OCI-LY1 (cell line): ENCODE data around the gene COL15A1.

Experiments used
- H2AFZ ChIP-seq: fragments of 200-600 bp; sonication (generic), shearing (Covaris generic); 2 replicates; pipeline ENCODE4 v1.6.0; 2014; ENCODE audit warnings: antibody characterized with exemption, mild to moderate bottlenecking, low read length
- H3F3A ChIP-seq: fragments of 200-600 bp; sonication (generic), shearing (Covaris generic); 2 replicates; pipeline ENCODE4 v1.6.0; 2014; ENCODE audit warnings: mild to moderate bottlenecking, antibody characterized with exemption, low read length, moderate library complexity; ENCODE audit not compliant: insufficient read depth
- H3K27ac ChIP-seq: fragments of 200-600 bp; sonication (generic); 2 replicates; pipeline ENCODE4 v1.5.1; 2014; ENCODE audit warnings: low read length, mixed run types, mild to moderate bottlenecking, low read depth; ENCODE audit not compliant: poor library complexity, severe bottlenecking
- H3K27me3 ChIP-seq: fragments of 200-600 bp; sonication (generic); 2 replicates; pipeline ENCODE4 v1.6.0; 2014; ENCODE audit warnings: antibody characterized with exemption, mild to moderate bottlenecking, low read length, moderate library complexity; ENCODE audit not compliant: insufficient read depth
- H3K36me3 ChIP-seq: fragments of 200-600 bp; sonication (generic); 2 replicates; pipeline ENCODE4 v1.6.1; 2014; ENCODE audit warnings: mild to moderate bottlenecking, antibody characterized with exemption, low read length, moderate library complexity, mixed read lengths; ENCODE audit not compliant: insufficient read depth
- H3K4me1 ChIP-seq: fragments of 200-600 bp; sonication (generic); 2 replicates; pipeline ENCODE4 v1.5.1; 2014; ENCODE audit warnings: mild to moderate bottlenecking, low read length, moderate library complexity; ENCODE audit not compliant: insufficient read depth, severe bottlenecking
- H3K4me2 ChIP-seq: fragments of 200-600 bp; sonication (generic), shearing (Covaris generic); 2 replicates; pipeline ENCODE4 v1.6.1; 2014; ENCODE audit warnings: low read length
- H3K4me3 ChIP-seq: fragments of 200-600 bp; sonication (generic); 2 replicates; pipeline ENCODE4 v1.5.1; 2014; ENCODE audit warnings: low read length, low read depth, mild to moderate bottlenecking, mixed read lengths; ENCODE audit not compliant: poor library complexity, severe bottlenecking
- H3K79me2 ChIP-seq: fragments of 200-600 bp; shearing (Covaris generic); 2 replicates; pipeline ENCODE4 v1.6.1; 2016; ENCODE audit warnings: mixed run types, low read length, mixed read lengths; ENCODE audit not compliant: insufficient read depth
- H3K9ac ChIP-seq: fragments of 200-600 bp; sonication (generic), shearing (Covaris generic); 2 replicates; pipeline ENCODE4 v1.6.1; 2014; ENCODE audit warnings: mild to moderate bottlenecking, low read length, mixed read lengths
- H3K9me2 ChIP-seq: fragments of 200-600 bp; sonication (generic), shearing (Covaris generic); 2 replicates; pipeline ENCODE4 v1.6.1; 2014; ENCODE audit warnings: low read depth, mild to moderate bottlenecking, low read length, mixed read lengths
- H3K9me3 ChIP-seq: fragments of 200-600 bp; shearing (Covaris generic); 2 replicates; pipeline ENCODE4 v1.6.1; 2014; ENCODE audit warnings: low read length, mixed read lengths
- H4K20me1 ChIP-seq: fragments of 200-600 bp; sonication (generic), shearing (Covaris generic); 2 replicates; pipeline ENCODE4 v1.6.0; 2016; ENCODE audit warnings: mild to moderate bottlenecking, low read length; ENCODE audit not compliant: insufficient read depth
- CTCF ChIP-seq: fragments of 200-600 bp; sonication (generic), shearing (Covaris generic); IDR thresholded peaks from 2 replicates; pipeline ENCODE4 v1.5.1; 2017; ENCODE audit warnings: mild to moderate bottlenecking, antibody characterized with exemption, low read length, moderate library complexity, mixed read lengths
- EZH2 ChIP-seq: fragments of 200-600 bp; sonication (generic), shearing (Covaris generic); IDR thresholded peaks from 2 replicates; pipeline ENCODE4 v1.8.0; 2017; ENCODE audit warnings: borderline replicate concordance, mixed run types, mild to moderate bottlenecking, antibody characterized with exemption, low read length, moderate library complexity, mixed read lengths

COL15A1 gene

GRCh38 chr9:99106044-99106375, 162.3 kb downstream of the COL15A1 start:
- Histone ChIP-seq H3K4me2 (peak overlapping the region; percentile 94), H3K4me3 (peak overlapping the region; percentile 74), H3K4me1 (peaks cover 59% of the 10 kb centered on the region), H4K20me1 (no peaks in the 10 kb centered on the region), H2AFZ (no peak overlapping the region), H3K9ac (peak overlapping the region; percentile 73), H3K9me3 (no peaks in the 10 kb centered on the region), H3K27me3 (no peaks in the 10 kb centered on the region), H3K36me3 (no peaks in the 10 kb centered on the region), H3F3A (no peaks in the 10 kb centered on the region), H3K79me2 (peaks cover 54% of the 10 kb centered on the region), H3K9me2 (no peaks in the 10 kb centered on the region), H3K27ac (peak overlapping the region; percentile 22)
- no peak for TF ChIP-seq CTCF
- TF ChIP-seq EZH2, result no peak

GRCh38 chr9:99107421-99107820, 163.7 kb downstream of the COL15A1 start:
- H3K9ac ChIP-seq, result peak overlapping the region; percentile 8; the same call in 1 of the 2 replicates
- H3K79me2 ChIP-seq, result peaks cover 64% of the 10 kb centered on the region

GRCh38 chr9:99108131-99108530, 164.4 kb downstream of the COL15A1 start:
- Histone ChIP-seq H4K20me1 (no peaks in the 10 kb centered on the region), H3K4me2 (peak overlapping the region; percentile 94; the same call in 1 of the 2 replicates), H3K79me2 (peaks cover 67% of the 10 kb centered on the region), H3K27me3 (no peaks in the 10 kb centered on the region), H3K9ac (no peak overlapping the region), H3K9me3 (no peaks in the 10 kb centered on the region), H3K36me3 (no peaks in the 10 kb centered on the region), H3F3A (no peaks in the 10 kb centered on the region), H3K4me1 (peaks cover 81% of the 10 kb centered on the region), H2AFZ (no peak overlapping the region), H3K27ac (peak overlapping the region; percentile 41), H3K9me2 (no peaks in the 10 kb centered on the region), H3K4me3 (peak overlapping the region; percentile 74)
- TF ChIP-seq EZH2 (no peak), CTCF (no peak)

More at GRCh38 chr9:99107421-99107820, 163.7 kb downstream of the COL15A1 start:
- Histone ChIP-seq H2AFZ (no peak overlapping the region), H3K4me3 (peak overlapping the region; percentile 74), H3K27me3 (no peaks in the 10 kb centered on the region), H3K36me3 (no peaks in the 10 kb centered on the region), H3K9me3 (no peaks in the 10 kb centered on the region), H3F3A (no peaks in the 10 kb centered on the region), H3K4me1 (peaks cover 74% of the 10 kb centered on the region), H3K4me2 (peak overlapping the region; percentile 94), H4K20me1 (no peaks in the 10 kb centered on the region), H3K27ac (peak overlapping the region; percentile 41), H3K9me2 (no peaks in the 10 kb centered on the region)
- no peak for TF ChIP-seq CTCF
